Parathyroid adenoma (tissue), 2 donors: ENCODE data around the gene SCO2.

Source experiments
- H2AFZ ChIP-seq: fragments of 300-600 bp; sonication (generic); one replicate; pipeline ENCODE4 v1.7.0; 2017; ENCODE audit warnings: antibody characterized with exemption, mild to moderate bottlenecking
- H3K27ac ChIP-seq: fragments of 300-600 bp; sonication (generic); one replicate; pipeline ENCODE4 v1.7.0; 2017
- H3K27me3 ChIP-seq: fragments of 300-600 bp; sonication (generic); one replicate; pipeline ENCODE4 v1.7.0; 2017; ENCODE audit warnings: low read length; ENCODE audit not compliant: control insufficient read depth, insufficient read depth
- H3K36me3 ChIP-seq: fragments of 300-600 bp; sonication (generic); one replicate; pipeline ENCODE4 v1.7.0; 2017; ENCODE audit warnings: low read length; ENCODE audit not compliant: control insufficient read depth, insufficient read depth
- H3K4me1 ChIP-seq: fragments of 300-600 bp; sonication (generic); one replicate; pipeline ENCODE4 v1.7.0; 2017; ENCODE audit warnings: control low read depth
- H3K4me2 ChIP-seq: fragments of 300-600 bp; sonication (generic); one replicate; pipeline ENCODE4 v1.7.0; 2017; ENCODE audit warnings: low read length
- H3K4me3 ChIP-seq: fragments of 300-600 bp; sonication (generic); one replicate; pipeline ENCODE4 v1.7.0; 2017; ENCODE audit warnings: low read depth, low read length
- H3K79me2 ChIP-seq: fragments of 300-600 bp; sonication (generic); one replicate; pipeline ENCODE4 v1.7.0; 2017; ENCODE audit warnings: control low read depth
- H3K9ac ChIP-seq: fragments of 300-600 bp; sonication (generic); one replicate; pipeline ENCODE4 v1.7.0; 2017; ENCODE audit warnings: mild to moderate bottlenecking
- H3K9me3 ChIP-seq: fragments of 300-600 bp; sonication (generic); one replicate; pipeline ENCODE4 v1.7.0; 2017; ENCODE audit warnings: low read length; ENCODE audit not compliant: control insufficient read depth
- CTCF ChIP-seq: fragments of 300-600 bp; sonication (generic); IDR thresholded peaks from one replicate; pipeline ENCODE4 v1.7.0; 2017; ENCODE audit warnings: antibody characterized with exemption, mild to moderate bottlenecking
- donor health status: primary hyperparathyroidism.

The SCO2 gene

GRCh38 chr22:50487290-50488005 is 38.0 kb downstream of the SCO2 start:
- H3K9me3 ChIP-seq = no peaks in the 10 kb centered on the region
- H3K79me2 ChIP-seq = no peaks in the 10 kb centered on the region
- no peak overlapping the region for H2AFZ ChIP-seq
- H3K9ac ChIP-seq = no peak overlapping the region
- H3K4me3 ChIP-seq = no peak overlapping the region
- no peaks in the 10 kb centered on the region for H3K4me1 ChIP-seq
- no peak for TF ChIP-seq CTCF
- H3K36me3 ChIP-seq = no peaks in the 10 kb centered on the region
- H3K4me2 ChIP-seq = no peak overlapping the region
- no peaks in the 10 kb centered on the region for H3K27me3 ChIP-seq
- H3K27ac ChIP-seq = no peak overlapping the region

- H3K4me2 ChIP-seq = no peak within 1 kb of the TSS
- no peak within 1 kb of the TSS for H3K4me3 ChIP-seq
- no peaks in the 10 kb centered on the region for H3K36me3 ChIP-seq
- no peak within 1 kb of the TSS for H3K27ac ChIP-seq
- no peak within 1 kb of the TSS for H3K9ac ChIP-seq
- no peak within 1 kb of the TSS for H2AFZ ChIP-seq
- H3K9me3 ChIP-seq = no peaks in the 10 kb centered on the region
- no peaks in the 10 kb centered on the region for H3K79me2 ChIP-seq
- no peaks in the 10 kb centered on the region for H3K27me3 ChIP-seq
- TF ChIP-seq CTCF = no peak
- H3K4me1 ChIP-seq = no peaks in the 10 kb centered on the region
These were observed 38.7 kb downstream of the SCO2 start, which contains the start of gene MIOX for GRCh38 chr22:50486561-50487289. Gene MIOX (plus strand): TSS chr22:50486859. CDS start chr22:50486898, 39 bp downstream.

GRCh38 chr22:50485221-50486131 is 39.9 kb downstream of the SCO2 start:
- Histone ChIP-seq H3K9me3 (no peaks in the 10 kb centered on the region), H3K4me2 (no peak overlapping the region), H3K36me3 (no peaks in the 10 kb centered on the region), H3K27me3 (no peaks in the 10 kb centered on the region), H3K4me3 (no peak overlapping the region), H3K27ac (no peak overlapping the region), H3K9ac (no peak overlapping the region), H3K79me2 (no peaks in the 10 kb centered on the region), H2AFZ (no peak overlapping the region), H3K4me1 (no peaks in the 10 kb centered on the region)
- no peak for TF ChIP-seq CTCF

GRCh38 chr22:50483977-50484853 is 41.2 kb downstream of the SCO2 start:
- Histone ChIP-seq H3K9me3 (no peaks in the 10 kb centered on the region), H3K9ac (no peak overlapping the region), H3K4me2 (no peak overlapping the region), H3K27ac (no peak overlapping the region), H3K4me3 (no peak overlapping the region), H3K79me2 (no peaks in the 10 kb centered on the region), H3K27me3 (no peaks in the 10 kb centered on the region), H3K4me1 (no peaks in the 10 kb centered on the region), H2AFZ (no peak overlapping the region), H3K36me3 (no peaks in the 10 kb centered on the region)
- no peak for TF ChIP-seq CTCF
